Gastroesophageal sphincter (tissue), 3 donors: ENCODE results near the gene SEMA4D.

ENCODE experiments used
- EP300 ChIP-seq: sonication (generic); formaldehyde crosslinking; IDR thresholded peaks from one replicate; pipeline ENCODE4 v1.6.1; 2017; ENCODE audit warnings: antibody characterized with exemption, mild to moderate bottlenecking
- POLR2AphosphoS5 ChIP-seq: sonication (generic); formaldehyde crosslinking; IDR thresholded peaks from one replicate; pipeline ENCODE4 v1.6.1; 2017; ENCODE audit warnings: antibody characterized with exemption
- TF ChIP-seq, protein P1 (sequence below), 4 experiments: fragments of 200-600 bp in 2 of 4; fragments of 450-650 bp in 2 of 4; sonication (generic) in 1 of 4; IDR thresholded peaks; one replicate each; pipeline ENCODE4 v1.5.1; 2017 to 2019; ENCODE audit warnings: antibody characterized with exemption in 4 of 4, mild to moderate bottlenecking in 2 of 4, moderate library complexity in 2 of 4

DNA sequence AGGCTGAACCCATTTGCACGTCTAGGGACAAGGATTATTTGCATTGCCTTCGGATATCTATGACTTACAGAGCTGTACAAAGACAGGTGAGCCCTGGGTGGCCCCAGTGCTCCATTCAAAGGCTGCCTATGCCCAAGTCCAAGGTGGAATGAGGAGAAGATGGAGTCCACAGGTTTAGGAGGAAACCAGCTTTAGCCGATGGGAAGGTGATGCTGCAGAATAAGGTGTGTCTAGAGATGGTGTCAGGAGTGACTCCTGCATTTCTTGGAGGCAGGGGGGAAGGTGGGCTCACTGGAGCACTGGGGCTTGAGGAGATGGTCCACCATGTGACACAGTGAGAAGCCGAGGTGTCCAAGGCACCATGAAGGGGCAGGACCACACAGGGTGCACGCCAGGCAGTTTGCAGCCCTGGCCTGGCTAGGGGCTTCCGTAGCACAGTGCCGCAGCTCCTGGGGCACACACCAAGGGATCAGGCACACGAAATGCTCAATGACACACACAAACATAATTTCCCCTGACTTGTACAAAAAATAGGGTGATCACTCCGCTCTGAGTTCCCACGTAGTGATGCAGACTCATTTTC, 32.1 kb downstream of the SEMA4D start:
- TF ChIP-seq, protein P1, sequence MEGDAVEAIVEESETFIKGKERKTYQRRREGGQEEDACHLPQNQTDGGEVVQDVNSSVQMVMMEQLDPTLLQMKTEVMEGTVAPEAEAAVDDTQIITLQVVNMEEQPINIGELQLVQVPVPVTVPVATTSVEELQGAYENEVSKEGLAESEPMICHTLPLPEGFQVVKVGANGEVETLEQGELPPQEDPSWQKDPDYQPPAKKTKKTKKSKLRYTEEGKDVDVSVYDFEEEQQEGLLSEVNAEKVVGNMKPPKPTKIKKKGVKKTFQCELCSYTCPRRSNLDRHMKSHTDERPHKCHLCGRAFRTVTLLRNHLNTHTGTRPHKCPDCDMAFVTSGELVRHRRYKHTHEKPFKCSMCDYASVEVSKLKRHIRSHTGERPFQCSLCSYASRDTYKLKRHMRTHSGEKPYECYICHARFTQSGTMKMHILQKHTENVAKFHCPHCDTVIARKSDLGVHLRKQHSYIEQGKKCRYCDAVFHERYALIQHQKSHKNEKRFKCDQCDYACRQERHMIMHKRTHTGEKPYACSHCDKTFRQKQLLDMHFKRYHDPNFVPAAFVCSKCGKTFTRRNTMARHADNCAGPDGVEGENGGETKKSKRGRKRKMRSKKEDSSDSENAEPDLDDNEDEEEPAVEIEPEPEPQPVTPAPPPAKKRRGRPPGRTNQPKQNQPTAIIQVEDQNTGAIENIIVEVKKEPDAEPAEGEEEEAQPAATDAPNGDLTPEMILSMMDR (IDR thresholded peaks at IDR 0.05): no peak
- TF ChIP-seq EP300 (no peak), POLR2AphosphoS5 (no peak)
